Spinal cord (tissue), 10 donors: ENCODE data around the gene PLB1. TPM values are rescaled to one million over a fixed set of nuclear protein-coding genes. Genes with fewer than 3 reads are reported as not detected.
A peak's percentile ranks its signal among the peaks of the same experiment; 100 is the strongest.

Experiments
- DNase-seq, 6 donors: peaks; one replicate each; pipeline versions ENCODE4 v3.0.0 to v3.0.0-alpha.2; 2013 to 2015; ENCODE audit warnings: low spot score in 6 of 6, low read depth in 4 of 6
- H3K27ac ChIP-seq: one replicate; pipeline ENCODE4 v1.5.1; 2013; ENCODE audit warnings: low read depth, low read length, control low read depth
- H3K27me3 ChIP-seq: one replicate; pipeline ENCODE4 v1.6.1; 2013; ENCODE audit warnings: low read length; ENCODE audit not compliant: control insufficient read depth, insufficient read depth
- H3K36me3 ChIP-seq: one replicate; pipeline ENCODE4 v1.6.1; 2013; ENCODE audit warnings: low read length; ENCODE audit not compliant: control insufficient read depth, insufficient read depth
- H3K4me1 ChIP-seq: one replicate; pipeline ENCODE4 v1.6.1; 2013; ENCODE audit warnings: low read length; ENCODE audit not compliant: control insufficient read depth, insufficient read depth
- H3K4me3 ChIP-seq: one replicate; pipeline ENCODE4 v1.5.1; 2013; ENCODE audit warnings: low read depth, low read length, control low read depth
- H3K9me3 ChIP-seq: one replicate; pipeline ENCODE4 v1.6.1; 2013; ENCODE audit warnings: low read length; ENCODE audit not compliant: control insufficient read depth, insufficient read depth
- WGBS: methylation state at CpG from one replicate; pipeline ENCODE4 v1.1.5; 2013; ENCODE audit warnings: missing lambda C conversion rate; ENCODE audit not compliant: insufficient coverage; 5-methylcytosine and 5-hydroxymethylcytosine counted together
- polyA plus RNA-seq, 2 donors: library from polyadenylated mRNA; unstranded; fragments of 120-200 nt; gene quantifications; one replicate each; pipeline ENCODE4 v1.2.1, GENCODE V29; 2013; ENCODE audit not compliant: insufficient read length in 2 of 2
- total RNA-seq, 2 donors: library from RNA; depleted of rRNA in 1 of 2; stranded (reverse); fragments of 120-200 nt in 1 of 2; fragments of >200 nt in 1 of 2; gene quantifications; one replicate each; pipeline versions ENCODE4 v1.2.3 to v1.2.4, GENCODE V29; 2013 to 2014
- donor health status: healthy.

Gene PLB1
- total and polyA plus RNA-seq, 4 donors: 5.5 to 11.2 (median 10.6) TPM

DNA sequence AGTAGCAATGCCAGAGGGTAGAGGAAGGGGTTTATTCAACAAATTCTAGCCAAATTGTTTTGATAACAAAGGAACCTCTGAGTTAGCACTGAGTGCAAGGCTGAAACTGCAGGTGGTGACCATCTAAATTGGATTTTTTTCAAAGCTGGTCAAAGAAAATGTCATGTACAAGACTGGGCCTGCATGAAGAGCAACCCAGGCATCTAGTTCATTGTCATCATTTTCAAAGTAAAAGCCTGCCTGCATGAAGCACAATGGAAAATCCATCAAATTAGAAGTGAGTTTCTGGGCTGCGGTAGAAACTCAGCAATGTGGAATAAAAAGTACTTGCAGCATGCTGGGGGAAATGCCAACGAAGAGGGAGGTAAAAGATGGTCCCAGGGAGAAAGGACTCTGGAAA lies 175.0 kb downstream of the PLB1 start:
- Histone ChIP-seq H3K4me1 (no peaks in the 10 kb centered on the region), H3K27ac (no peak overlapping the region), H3K36me3 (no peaks in the 10 kb centered on the region), H3K27me3 (no peaks in the 10 kb centered on the region), H3K9me3 (no peaks in the 10 kb centered on the region), H3K4me3 (no peak overlapping the region)
- 17% methylated on average over 1 of the region's 2 CpGs for WGBS
- peak in 1 of 6 donors; percentile 56 for DNase-seq

- no peak overlapping the region for H3K27ac ChIP-seq
- H3K4me1 ChIP-seq: peaks cover 3% of the 10 kb centered on the region
- H3K27me3 ChIP-seq: no peaks in the 10 kb centered on the region
- no peaks in the 10 kb centered on the region for H3K36me3 ChIP-seq
- DNase-seq: no peak
- WGBS: 96% methylated on average over 3 of the region's 4 CpGs
- H3K9me3 ChIP-seq: no peaks in the 10 kb centered on the region
- no peak overlapping the region for H3K4me3 ChIP-seq
These were observed 177.5 kb downstream of the PLB1 start for GRCh38 chr2:28673338-28673737.

DNA sequence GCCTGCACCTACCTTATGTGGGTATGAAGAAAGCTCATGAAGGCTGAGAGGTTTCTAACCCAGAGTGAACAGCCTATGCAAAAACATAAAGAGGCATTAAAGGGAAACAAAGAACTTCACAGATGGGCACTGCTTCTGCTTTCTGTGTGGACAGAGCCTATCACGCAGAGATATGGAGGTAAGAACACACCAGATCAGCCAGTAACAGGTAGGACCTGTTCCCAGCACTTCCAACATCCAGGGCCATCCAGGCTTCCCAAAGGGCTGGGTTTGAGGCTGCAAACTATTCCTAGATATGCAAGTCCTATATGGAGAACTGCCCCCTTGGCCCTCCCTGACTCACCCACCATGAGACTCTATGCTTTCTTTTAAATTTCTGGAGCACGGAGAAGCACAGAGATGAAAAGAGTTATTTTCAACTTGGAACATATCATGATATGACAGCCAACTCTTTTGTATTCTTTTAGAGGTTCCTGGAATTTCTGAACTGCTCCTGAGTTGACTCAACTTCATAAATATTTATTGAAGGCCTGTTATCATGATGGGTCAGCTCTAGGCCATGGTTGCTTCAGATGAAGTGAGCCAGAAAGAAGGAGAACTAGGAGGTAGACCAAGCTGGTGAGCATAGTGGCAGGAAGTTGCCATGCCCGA lies 178.3 kb downstream of the PLB1 start:
- Histone ChIP-seq H3K9me3 (no peaks in the 10 kb centered on the region), H3K36me3 (no peaks in the 10 kb centered on the region), H3K27me3 (no peaks in the 10 kb centered on the region), H3K4me3 (no peak overlapping the region), H3K27ac (no peak overlapping the region), H3K4me1 (peaks cover 6% of the 10 kb centered on the region)
- 97% methylated on average over 2 of the region's 3 CpGs for WGBS
- DNase-seq: no peak

GRCh38 chr2:28674713-28675068 lies 178.8 kb downstream of the PLB1 start:
- H3K4me1 ChIP-seq: peaks cover 6% of the 10 kb centered on the region
- no peaks in the 10 kb centered on the region for H3K36me3 ChIP-seq
- H3K4me3 ChIP-seq: no peak overlapping the region
- no peak for DNase-seq
- H3K9me3 ChIP-seq: no peaks in the 10 kb centered on the region
- H3K27ac ChIP-seq: no peak overlapping the region
- whole genome bisulfite sequencing: no CpG with 5 or more reads among the region's 1 CpG
- no peaks in the 10 kb centered on the region for H3K27me3 ChIP-seq

GRCh38 chr2:28676152-28676835 lies 180.4 kb downstream of the PLB1 start:
- H3K36me3 ChIP-seq: no peaks in the 10 kb centered on the region
- no peak overlapping the region for H3K4me3 ChIP-seq
- H3K27ac ChIP-seq: no peak overlapping the region
- DNase-seq: peak in 1 of 6 donors; percentile 52
- H3K9me3 ChIP-seq: no peaks in the 10 kb centered on the region
- WGBS: 83% methylated on average over 2 of the region's 5 CpGs
- H3K4me1 ChIP-seq: peaks cover 14% of the 10 kb centered on the region
- H3K27me3 ChIP-seq: no peaks in the 10 kb centered on the region

- Histone ChIP-seq H3K27me3 (no peaks in the 10 kb centered on the region), H3K4me1 (peaks cover 29% of the 10 kb centered on the region), H3K9me3 (no peaks in the 10 kb centered on the region), H3K27ac (no peak overlapping the region), H3K36me3 (no peaks in the 10 kb centered on the region), H3K4me3 (no peak overlapping the region)
- 69% methylated on average over 9 of the region's 11 CpGs for WGBS
- no peak for DNase-seq
These were observed 182.5 kb downstream of the PLB1 start for GRCh38 chr2:28678175-28678855.

DNA sequence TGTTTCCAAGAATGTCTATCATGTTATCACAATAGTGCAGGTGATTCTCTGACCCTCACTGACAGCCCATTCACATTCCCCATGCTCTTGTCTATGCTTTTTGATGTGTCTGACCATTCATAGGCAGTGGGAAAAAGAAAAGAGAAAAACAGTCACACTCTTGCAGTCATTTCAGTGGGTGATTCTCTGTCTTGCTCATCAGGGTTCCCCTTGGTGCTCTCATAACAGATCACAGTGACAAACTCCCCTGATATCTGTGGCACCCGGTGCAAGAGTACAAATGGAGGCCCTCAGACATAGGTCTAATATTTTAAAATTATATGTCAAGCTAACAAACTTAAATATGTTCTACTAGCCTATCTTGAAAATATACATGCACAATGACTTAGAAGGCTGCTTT lies 183.1 kb downstream of the PLB1 start:
- no peaks in the 10 kb centered on the region for H3K27me3 ChIP-seq
- peaks cover 34% of the 10 kb centered on the region for H3K4me1 ChIP-seq
- DNase-seq: no peak
- H3K36me3 ChIP-seq: no peaks in the 10 kb centered on the region
- no peak overlapping the region for H3K4me3 ChIP-seq
- WGBS: no CpG with 5 or more reads among the region's 1 CpG
- no peak overlapping the region for H3K27ac ChIP-seq
- no peaks in the 10 kb centered on the region for H3K9me3 ChIP-seq

- Histone ChIP-seq H3K4me3 (no peak overlapping the region), H3K4me1 (peaks cover 34% of the 10 kb centered on the region), H3K27ac (no peak overlapping the region), H3K9me3 (no peaks in the 10 kb centered on the region), H3K36me3 (no peaks in the 10 kb centered on the region), H3K27me3 (no peaks in the 10 kb centered on the region)
- 59% methylated on average over 6 of the region's 6 CpGs for WGBS
- no peak for DNase-seq
These were observed 184.8 kb downstream of the PLB1 start for GRCh38 chr2:28680657-28681056.

DNA sequence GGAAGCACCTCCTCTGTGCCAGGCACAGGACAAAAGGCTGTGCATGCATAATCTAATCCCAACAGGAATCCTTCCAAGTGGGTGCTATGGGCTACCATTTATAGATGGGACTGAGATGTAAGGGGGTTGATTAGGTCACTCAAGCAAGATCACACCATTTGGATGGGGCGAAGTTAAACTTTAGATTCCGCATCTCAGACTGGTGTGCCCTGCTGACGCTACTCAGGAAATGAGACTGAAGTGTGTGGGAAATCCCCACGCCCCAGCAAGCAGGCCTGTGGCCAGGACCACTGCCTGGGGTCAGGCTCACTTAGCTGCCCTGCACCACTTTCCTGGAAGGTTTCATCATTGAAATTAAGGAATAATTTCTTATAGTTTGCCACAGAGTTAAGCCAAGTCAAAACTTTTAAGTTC lies 185.3 kb downstream of the PLB1 start:
- WGBS: 64% methylated on average over 3 of the region's 4 CpGs
- Histone ChIP-seq H3K27me3 (no peaks in the 10 kb centered on the region), H3K9me3 (no peaks in the 10 kb centered on the region), H3K36me3 (no peaks in the 10 kb centered on the region), H3K27ac (peak overlapping the region; percentile 22), H3K4me3 (no peak overlapping the region), H3K4me1 (peaks cover 34% of the 10 kb centered on the region)
- peak in 2 of 6 donors; percentile 53 to 86 for DNase-seq

- Histone ChIP-seq H3K27ac (no peak overlapping the region), H3K9me3 (no peaks in the 10 kb centered on the region), H3K4me1 (peaks cover 34% of the 10 kb centered on the region), H3K36me3 (no peaks in the 10 kb centered on the region), H3K4me3 (no peak overlapping the region), H3K27me3 (no peaks in the 10 kb centered on the region)
- no peak for DNase-seq
These were observed 185.7 kb downstream of the PLB1 start for GRCh38 chr2:28681606-28682005.
